Left ventricle myocardium superior (tissue), 1 donor: Measurements from ENCODE around the gene COL9A2. TPM values are rescaled to one million over a fixed set of nuclear protein-coding genes. Genes with fewer than 3 reads are reported as not detected.
"Not testable (repeated sequence)": the region's sequence is repeated elsewhere in the genome, so short reads cannot be mapped to it uniquely, and the experiment has no call there.

Source experiments
- ATAC-seq: fragments of 200-7000 bp; cut with Tn5 transposase; one replicate; pipeline ENCODE4 v1.9.1; 2020; ENCODE audit warnings: mild to moderate bottlenecking, moderate library complexity
- DNase-seq: peaks from one replicate; pipeline ENCODE4 v3.0.0-alpha.2; 2020
- intact Hi-C: fragments of 100-400 bp; cut with micrococcal nuclease; formaldehyde crosslinking; loops from one replicate; pipeline ENCODE4 v1.11.0; 2022
- total RNA-seq: library from RNA; stranded (reverse); fragmentation: NEBNext Ultra II Directional; extraction: Animal tissue kit (Norgen Biotek cat#: 25700); gene quantifications from one replicate; pipeline ENCODE4 v1.2.1, GENCODE V29; 2021
- donor health status: DM: no; HTN: yes; CAD: no; lungs with severe emphysema.

COL9A2 gene
- total RNA-seq, 1 donor from 2014 or later: 0.45 TPM

DNA sequence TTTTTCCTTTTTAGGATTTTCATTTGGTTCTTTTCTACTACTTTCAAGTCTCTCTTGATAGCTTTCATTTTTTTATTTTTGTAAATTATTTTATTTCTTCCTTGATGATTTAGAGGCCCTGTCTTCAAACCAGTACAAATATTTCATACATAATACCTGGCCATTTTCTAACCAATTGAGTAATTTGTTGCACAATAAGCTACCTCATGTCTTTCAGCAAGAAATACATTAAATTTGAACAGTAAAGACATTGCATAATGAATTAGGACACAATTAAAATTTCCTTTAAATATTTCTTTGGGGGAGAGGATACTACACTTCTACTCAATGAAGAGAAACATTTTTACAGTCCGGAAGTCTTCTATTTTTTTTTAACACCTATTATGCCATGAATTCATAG is 15.6 kb upstream of the COL9A2 start:
- ATAC-seq (no peak), DNase-seq (no peak)
- intact Hi-C loops: no loop called here

DNA sequence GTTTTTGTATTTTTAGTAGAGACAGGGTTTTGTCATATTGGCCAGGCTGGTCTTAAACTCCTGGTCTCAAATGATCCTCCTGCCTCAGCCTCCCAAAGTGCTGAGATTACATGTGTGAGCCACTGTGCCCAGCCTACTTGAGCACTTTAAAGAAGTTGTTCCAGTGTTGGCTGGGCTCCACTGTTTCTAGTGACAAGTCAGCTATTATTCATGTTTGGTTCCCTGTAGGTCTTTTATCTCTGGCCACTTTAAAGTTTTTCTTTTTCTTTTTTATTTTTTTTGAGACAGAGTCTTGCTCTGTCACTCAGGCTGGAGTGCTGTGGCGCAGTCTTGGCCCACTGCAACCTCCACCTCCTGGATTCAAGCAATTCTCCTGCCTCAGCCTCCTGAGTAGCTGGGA is 14.3 kb upstream of the COL9A2 start:
- DNase-seq, ATAC-seq, intact Hi-C loops: not testable (repeated sequence)

DNA sequence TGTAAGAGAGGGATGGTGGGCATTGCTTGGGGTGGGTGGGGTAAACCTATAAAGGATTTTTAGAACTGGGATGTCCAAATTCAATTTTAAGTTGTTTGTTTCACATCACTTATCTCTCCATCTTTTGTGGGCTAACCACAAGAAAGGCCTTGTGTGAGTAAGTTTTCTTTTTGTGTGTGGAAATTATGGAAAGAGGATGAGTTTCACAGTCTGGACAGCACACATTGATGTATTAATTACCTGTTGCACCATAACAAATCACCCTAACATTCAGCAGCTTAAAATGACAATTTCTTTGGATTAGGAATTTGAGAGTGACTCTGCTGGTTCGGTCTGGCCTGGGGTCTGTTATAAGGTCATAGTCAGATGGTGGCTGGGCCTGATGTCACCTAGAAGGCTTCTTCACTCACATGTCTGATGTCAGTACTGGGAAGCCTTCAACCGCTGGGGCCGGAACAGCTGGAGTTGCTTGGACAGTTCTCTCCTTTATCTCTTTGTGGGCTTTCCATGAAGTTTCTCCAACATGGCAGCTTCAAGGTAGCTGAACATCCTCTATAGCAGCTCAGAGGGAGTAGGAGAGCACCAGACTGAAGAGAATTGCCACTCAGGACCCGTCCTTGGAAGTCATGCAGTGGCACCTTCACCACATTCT is 2.0 kb upstream of the COL9A2 start:
- ATAC-seq: no peak
- intact Hi-C loops: no loop called here
- no peak for DNase-seq

DNA sequence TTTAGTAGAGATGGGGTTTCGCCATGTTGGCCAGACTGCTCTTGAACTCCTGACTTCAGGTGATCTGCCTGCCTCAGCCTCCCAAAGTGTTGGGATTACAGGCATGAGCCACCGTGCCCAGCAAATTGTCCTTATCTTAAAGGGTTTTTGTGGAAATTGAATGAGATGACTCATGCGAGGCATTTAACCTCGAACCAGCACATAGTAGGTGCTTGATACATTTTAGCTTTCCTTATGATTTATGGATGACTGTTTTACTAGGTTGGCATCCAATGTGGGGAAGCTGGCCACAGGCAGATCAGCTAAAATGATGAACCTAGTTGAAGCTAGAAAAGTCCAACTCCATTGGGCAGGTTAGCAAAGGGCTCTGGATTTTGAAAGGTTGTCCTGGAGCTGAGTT is 1.4 kb upstream of the COL9A2 start:
- ATAC-seq (no peak), DNase-seq (no peak)
- intact Hi-C loops: no loop called here

DNA sequence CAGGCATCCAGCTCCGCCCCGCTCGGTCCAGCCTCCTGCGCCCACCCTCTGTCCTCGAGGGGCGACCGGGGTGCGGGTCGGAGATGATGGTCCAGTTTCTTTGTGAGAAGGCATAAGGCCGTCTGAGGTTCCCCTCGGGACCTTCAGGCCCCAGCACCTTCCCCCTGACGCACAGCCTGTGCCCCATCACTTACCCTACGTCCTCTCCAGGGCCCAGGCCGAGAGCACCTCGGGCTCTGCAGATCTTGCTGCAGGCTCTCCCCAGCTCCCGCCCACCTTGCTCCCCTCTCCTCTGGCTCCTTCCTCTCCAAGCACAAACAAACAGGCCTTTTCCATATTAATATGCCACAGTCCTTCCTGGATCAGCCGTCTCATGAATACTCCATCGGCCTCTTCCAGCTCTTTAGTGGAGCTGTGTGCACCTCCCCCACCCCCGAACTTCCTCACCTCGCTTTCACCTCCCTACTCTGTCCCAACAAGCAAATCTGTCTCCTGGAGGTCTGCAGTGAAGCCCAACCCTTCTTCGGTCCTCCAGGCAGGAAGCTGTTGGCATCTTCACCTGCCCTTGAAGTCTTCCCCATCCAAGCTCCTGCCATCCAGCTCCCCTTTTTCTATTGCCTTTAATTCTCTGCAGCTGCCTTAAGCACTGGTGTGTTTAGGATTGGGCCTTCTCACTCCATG is 448 bp upstream of the COL9A2 start:
- intact Hi-C loops: no loop called here
- ATAC-seq: no peak
- DNase-seq: no peak

DNA sequence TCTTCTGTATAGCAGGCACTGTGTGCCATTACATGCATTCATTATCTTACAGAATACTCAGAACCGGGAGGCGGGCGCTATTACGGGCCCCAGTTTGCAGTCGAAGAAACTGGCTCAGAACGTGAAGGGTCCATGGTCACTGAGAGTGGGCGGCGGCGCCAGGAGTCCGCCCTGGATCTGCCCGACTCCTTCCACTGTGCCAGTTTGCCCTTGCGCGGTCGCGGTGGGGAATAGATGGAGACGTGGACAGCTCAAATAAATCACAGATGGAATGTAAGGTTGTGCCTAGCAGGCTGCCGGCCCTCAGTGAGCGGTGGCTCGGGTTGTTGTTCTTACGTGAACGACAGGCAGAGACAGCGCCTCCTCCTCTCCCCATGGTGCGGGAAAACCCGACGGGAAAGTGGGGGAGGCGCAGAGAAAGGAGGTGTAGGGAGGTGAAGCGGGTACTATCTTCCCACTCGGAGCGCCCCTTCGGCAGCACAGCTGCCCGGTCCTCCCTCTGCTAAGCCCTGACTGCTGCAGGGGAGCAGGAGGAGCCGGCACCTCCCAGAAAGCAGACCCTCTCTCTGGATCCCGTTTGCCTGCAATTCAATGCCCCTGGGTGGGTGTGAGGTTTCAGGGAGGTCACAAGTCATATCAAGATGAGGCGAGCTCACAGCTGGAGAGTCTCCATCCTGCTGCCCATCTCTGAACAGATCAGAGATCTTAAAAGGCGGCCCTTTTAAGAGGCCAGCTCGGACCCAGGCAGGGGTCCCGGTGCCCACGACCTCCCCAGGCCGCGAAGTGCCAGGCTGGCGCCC is 1.1 kb downstream of the COL9A2 start:
- ATAC-seq (peak; percentile 30), DNase-seq (no peak)
- intact Hi-C loops: no loop called here

DNA sequence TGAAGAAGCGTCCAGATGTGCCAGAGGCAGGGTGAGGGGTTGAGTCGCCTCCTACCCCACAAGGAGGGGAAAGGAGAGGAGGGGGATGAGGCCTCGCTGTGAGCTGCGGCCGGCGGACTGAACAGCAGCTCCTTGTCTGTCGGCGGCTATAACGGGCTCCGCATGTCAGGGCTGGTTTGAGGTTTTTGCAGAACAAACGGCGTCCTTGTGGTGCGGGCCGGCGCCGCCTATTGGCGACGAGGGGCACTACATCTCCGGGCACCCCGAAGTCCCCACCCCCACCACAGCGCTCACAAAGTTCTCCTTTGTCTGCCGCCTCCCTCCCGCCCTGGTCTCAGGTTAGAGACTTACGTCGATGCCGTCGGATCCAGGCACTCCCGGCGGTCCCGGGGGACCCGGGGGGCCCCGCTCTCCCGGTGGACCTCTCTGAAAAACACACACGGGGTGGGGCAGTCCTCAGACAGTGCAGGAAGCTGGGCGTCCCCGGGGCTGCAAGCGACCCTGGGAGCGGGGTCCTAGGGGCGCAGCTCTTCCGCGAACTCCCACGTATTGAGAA is 1.8 kb downstream of the COL9A2 start:
- ATAC-seq: peak; percentile 92
- DNase-seq: peak; percentile 84
- intact Hi-C loops: no loop called here

DNA sequence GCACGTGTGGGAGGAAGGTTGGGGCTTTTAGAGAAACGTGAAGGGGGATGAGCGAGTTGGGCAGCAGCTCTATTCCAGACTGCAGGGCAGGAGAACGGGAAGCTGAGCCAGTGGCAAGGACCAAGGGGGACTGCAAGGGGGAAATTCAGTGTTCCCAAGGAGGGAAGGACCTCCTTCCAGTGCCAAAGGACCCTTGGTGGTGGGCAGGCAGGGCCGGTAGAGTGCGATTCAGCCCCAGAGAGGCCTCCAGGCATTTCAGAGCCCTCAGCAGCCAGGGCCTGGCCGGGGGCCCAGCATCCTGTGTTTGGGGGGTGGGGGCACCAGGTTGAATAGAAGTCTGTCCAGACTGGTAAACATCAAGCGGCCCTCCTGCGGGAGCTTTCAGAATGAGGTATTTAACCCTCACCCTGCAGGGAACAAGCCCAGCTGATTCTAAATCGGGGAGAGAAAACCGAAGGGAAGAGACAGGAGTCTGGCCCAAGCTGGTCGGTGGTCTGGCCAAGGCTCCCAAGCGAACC is 2.3 kb downstream of the COL9A2 start:
- ATAC-seq (no peak), DNase-seq (no peak)
- intact Hi-C loops: no loop called here

DNA sequence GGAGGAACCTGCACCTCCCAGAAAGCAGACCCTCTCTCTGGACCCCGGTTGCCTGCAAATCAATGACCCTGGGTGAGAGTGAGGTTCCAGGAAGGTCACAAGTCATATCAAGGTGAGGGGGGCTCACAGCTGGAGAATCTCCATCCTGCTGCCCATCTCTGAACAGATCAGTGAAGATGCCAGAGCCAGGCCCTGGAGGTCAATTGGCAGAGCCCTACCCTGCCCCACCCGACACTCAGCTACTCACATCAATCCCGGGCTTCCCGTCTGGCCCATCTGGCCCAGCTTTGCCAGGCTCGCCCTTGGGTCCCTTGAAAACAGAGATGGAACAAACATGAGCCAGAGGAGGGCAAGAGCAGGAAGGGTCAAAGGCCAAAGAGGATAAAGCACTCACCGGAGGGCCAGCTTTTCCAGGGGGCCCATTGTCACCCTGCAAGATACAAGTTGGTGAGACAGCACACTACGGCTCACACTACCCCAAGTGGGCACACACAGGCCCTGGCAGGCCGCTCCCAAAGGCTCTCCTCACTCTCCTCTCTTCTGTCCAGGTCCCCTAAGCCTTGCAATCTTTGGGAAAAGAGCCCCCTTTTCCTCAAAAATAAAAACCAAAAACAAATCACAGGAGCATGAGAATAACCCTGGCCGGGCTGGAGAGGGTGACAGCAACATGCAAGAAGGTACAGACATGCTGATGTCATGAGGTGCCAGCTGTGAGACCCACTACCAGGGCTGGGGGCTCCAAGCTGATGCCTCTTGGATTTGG is 2.9 kb downstream of the COL9A2 start:
- intact Hi-C loops: no loop called here
- ATAC-seq (no peak), DNase-seq (no peak)

DNA sequence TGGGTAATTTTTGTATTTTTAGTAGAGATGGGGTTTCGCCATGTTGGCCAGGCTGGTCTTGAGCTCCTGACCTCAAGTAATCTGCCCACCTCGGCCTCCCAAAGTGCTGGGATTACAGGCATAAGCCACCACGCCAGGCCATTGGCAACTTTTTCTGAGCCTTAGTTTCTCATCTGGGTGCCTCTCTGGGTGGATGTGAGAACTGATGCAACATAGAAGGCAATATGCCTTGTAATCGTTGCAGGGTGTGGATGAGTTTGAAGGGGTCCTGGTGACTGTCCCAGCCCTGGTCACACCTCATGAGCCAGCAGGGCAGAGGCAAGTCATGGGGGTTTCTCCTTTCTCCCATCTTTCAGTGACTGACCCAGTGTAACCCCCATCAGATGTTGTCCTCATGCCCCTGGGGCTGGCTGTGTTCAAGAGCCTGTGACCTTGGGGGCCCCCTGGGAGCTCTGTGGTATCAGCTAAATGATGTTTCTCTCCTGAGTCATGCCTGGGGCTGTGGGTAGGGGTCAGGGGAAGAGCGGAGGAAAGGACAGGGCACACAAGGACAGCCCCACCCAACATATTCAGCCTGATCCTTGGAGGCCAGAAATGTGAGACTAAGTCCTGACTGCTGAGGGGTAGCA is 3.6 kb downstream of the COL9A2 start:
- intact Hi-C loops: no loop called here
- no peak for ATAC-seq
- DNase-seq: no peak

DNA sequence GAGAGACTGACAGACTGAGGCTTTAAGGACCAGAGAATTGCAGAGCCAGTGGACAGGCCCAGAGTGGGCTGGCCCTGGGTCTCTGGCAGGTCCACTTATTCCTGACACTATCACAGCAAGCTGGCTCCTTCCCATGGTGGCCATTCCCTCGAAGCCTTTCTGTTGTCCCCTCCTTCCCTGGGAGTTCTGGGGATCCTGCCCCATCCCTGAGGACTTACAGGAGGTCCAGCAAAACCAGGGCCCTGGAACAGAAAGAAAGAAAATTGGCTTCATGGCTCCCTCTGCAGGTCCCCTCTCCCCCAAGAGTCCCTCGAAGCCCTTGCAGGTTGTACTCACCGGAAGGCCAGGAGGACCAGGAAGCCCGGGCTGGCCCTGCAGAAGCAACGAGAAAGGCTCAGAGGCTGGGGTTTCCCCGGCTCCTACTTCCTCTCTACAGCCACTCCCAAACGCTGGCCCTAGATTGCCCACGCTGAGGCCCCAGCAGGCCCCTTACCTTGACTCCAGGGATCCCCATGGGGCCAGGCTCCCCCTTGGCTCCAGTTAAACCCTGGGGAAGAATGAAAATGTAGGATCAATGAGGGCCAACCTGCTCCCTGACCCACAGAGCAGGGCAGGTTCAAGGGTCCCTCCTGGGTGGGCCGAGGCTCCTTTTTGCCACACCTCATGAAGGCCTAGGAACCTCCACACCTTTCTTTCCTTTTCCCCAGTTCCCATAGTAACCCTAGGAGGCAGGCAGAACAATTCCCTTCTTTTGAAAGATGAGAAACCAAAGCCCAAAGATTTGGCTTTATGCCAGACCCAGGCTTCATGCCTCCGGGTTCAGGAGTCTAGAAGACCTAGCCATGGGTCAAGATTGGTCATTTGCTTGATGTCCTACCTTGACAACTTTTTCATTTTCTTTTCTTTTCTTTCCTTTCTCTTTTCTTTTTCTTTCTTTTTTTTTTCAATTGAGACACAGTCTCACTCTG is 4.6 kb downstream of the COL9A2 start:
- ATAC-seq: no peak
- intact Hi-C loops: no loop called here
- peak; percentile 50 for DNase-seq

DNA sequence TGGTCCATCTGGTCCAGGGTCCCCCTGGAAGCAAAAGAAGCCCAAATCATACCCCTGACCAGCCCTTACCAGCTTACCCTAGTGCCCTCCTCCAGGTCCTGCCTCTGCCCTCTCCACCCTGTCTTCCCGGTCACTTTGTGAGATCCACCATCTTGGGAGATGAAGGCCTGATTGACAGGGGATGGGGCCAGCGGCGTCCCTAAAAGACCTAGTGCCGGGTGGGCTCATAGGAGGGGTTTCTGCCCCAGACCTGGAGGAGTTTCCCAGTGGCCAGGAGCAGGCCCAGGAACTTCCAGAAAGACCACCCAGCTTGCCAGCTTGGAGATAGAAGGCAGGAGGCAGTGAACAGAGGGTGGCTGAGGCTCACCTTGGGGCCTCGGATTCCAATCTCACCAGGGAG is 5.4 kb downstream of the COL9A2 start:
- no peak for ATAC-seq
- intact Hi-C loops: no loop called here
- no peak for DNase-seq

DNA sequence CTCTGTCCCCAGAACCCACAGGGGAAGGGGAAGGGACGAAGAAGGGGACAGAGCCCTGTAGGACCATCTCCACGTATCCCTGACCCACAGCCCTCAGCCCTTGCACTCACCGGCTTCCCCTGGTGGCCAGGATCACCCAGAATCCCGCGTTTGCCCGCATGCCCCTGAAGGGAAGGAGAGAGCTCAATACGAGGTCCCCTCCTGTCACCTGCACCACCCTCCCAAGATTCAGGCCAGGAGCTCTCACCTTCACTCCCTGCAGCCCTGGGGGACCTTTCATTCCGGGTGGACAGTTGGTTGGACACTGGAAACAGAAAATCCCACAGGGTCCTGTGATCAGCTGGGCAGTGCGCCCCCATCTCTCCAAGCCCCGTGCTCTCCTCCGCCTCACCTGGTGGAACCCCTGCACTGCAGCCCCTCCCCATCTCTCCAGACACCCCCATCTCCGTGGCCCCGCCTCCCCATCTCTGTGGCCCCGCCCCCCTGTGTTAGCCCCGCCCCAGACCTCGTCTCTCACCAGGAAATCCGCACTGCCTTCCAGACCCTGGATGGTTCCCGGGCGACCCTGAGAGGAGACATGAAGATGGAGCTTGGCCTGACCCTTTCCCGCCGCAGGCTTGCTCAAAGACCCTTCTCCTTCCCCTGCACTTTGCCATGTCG is 6.0 kb downstream of the COL9A2 start:
- DNase-seq (no peak), ATAC-seq (no peak)
- intact Hi-C loops: no loop called here

DNA sequence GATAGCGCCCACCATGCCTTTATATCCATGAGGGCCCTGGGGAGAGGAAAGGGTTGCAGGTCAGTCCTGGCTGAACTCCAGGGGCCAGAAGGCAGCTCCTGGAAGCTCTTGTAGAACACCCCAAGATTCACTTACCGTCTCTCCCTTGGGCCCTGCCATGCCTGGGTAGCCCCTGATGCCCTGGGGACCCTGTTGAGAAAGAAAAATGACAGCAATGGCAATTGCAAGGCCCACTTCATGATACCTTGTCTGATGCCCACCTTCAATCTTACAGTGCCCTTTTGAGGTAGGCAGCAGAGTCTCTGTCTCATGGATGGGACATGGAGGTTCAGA is 7.0 kb downstream of the COL9A2 start:
- intact Hi-C loops: no loop called here
- ATAC-seq (no peak), DNase-seq (no peak)

DNA sequence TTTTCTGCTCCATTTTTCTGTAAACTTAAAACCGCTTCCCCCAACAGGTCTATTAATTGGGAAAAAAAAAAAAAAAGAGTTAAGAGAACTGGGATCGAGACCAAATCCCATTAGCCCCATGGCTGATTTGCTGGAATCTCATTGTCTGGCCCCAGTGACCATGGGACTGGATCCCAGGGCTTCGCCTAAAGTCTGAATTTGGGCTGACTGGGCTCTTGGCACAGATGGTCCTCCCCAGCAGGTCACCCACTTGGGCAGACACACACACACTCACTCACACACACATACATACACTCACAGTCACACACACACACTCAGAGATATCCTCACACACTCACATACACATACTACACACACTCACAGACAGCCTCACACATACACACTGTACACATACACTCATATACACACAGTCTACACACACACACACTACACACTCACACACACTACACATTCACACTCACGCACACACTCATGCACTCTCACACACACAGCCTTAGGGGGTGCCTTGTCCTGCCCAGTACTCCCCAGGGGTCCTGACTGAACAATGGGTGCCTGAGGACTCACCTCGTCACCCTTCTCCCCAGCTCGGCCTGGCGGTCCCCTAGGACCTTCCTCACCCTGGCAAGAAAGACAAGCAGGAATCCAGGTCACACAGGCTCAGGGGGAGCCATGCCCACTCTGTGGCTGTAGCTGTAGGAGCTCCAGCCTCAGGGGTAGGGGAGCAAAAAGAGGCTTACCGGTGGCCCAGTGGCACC is 7.5 kb downstream of the COL9A2 start:
- ATAC-seq (no peak), DNase-seq (no peak)
- intact Hi-C loops: no loop called here

DNA sequence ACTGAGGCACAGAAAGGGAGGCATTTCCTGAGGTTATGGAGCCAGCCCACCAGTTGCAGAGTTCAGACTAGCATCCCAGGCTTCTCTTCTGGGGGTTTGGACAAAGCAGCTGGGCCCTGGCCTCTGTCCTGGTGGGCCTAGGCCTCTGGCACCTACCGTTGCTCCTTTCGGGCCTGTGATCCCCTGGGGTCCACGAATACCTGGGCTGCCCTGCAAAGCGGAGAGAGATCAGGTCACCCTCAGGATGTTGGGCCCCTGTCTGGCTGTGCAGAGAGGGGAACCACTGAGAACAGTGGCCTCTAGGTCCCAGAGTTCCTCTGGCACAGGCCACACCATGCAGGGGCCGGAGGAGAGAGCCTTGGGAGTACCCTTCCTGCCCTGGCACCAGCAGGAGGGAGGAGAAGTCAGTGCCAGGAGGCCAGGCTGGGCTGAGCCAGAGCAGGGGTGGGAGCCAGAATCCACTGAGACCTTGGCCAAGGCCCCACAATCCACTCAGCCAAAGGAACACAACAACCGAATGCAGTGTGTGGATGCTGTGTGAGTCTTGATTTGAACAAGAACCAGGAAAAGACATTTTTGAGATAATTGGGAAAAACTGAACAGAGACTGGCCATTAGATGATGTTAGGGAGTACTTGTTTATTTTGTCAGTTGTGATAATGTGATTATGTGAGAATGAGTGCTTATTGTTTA is 8.9 kb downstream of the COL9A2 start:
- ATAC-seq (peak; percentile 91), DNase-seq (peak; percentile 68)
- intact Hi-C loops: no loop called here
